Epithelial cell of proximal tubule (primary cell): ENCODE measurements around the gene IPO11. TPM values are rescaled to one million over a fixed set of nuclear protein-coding genes. Genes with fewer than 3 reads are reported as not detected.

ENCODE experiments used
- DNase-seq: peaks from one replicate; pipeline ENCODE4 v3.0.0-alpha.2; 2011; ENCODE audit warnings: low read depth
- H3K4me3 ChIP-seq: 2 replicates; pipeline ENCODE4 v1.5.1; 2011; ENCODE audit warnings: low read depth, mild to moderate bottlenecking, low read length
- total RNA-seq: library from RNA; depleted of rRNA; stranded (reverse); fragments of >200 nt; gene quantifications from 2 replicates; pipeline ENCODE4 v1.2.3, GENCODE V29; 2015
- TF ChIP-seq, protein P1 (sequence below): conservative IDR thresholded peaks from 2 replicates; pipeline ENCODE4 v1.5.1; 2012; ENCODE audit warnings: low read depth, mild to moderate bottlenecking, low read length

Gene IPO11
- total RNA-seq, 1 donor from 2014 or later: 6.6 TPM

- H3K4me3 ChIP-seq: no peak overlapping the region
- DNase-seq: no peak
- TF ChIP-seq, protein P1, sequence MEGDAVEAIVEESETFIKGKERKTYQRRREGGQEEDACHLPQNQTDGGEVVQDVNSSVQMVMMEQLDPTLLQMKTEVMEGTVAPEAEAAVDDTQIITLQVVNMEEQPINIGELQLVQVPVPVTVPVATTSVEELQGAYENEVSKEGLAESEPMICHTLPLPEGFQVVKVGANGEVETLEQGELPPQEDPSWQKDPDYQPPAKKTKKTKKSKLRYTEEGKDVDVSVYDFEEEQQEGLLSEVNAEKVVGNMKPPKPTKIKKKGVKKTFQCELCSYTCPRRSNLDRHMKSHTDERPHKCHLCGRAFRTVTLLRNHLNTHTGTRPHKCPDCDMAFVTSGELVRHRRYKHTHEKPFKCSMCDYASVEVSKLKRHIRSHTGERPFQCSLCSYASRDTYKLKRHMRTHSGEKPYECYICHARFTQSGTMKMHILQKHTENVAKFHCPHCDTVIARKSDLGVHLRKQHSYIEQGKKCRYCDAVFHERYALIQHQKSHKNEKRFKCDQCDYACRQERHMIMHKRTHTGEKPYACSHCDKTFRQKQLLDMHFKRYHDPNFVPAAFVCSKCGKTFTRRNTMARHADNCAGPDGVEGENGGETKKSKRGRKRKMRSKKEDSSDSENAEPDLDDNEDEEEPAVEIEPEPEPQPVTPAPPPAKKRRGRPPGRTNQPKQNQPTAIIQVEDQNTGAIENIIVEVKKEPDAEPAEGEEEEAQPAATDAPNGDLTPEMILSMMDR: no peak
These were observed 164.1 kb downstream of the IPO11 start for GRCh38 chr5:62576570-62577170.

- DNase-seq: no peak
- H3K4me3 ChIP-seq: no peak overlapping the region
- TF ChIP-seq, protein P1: no peak
These were observed 164.9 kb downstream of the IPO11 start for GRCh38 chr5:62577488-62577887.

GRCh38 chr5:62578540-62578939 is 166.0 kb downstream of the IPO11 start, which contains the start of gene LRRC70:
TSS of gene LRRC70 (plus strand) at chr5:62578819. CDS start at chr5:62579439, 620 bp downstream.
- no peak within 1 kb of the TSS for H3K4me3 ChIP-seq
- no peak for DNase-seq
- TF ChIP-seq, protein P1: no peak

GRCh38 chr5:62579761-62580160 is 167.2 kb downstream of the IPO11 start:
- DNase-seq: no peak
- no peak overlapping the region for H3K4me3 ChIP-seq
- TF ChIP-seq, protein P1: no peak

DNA sequence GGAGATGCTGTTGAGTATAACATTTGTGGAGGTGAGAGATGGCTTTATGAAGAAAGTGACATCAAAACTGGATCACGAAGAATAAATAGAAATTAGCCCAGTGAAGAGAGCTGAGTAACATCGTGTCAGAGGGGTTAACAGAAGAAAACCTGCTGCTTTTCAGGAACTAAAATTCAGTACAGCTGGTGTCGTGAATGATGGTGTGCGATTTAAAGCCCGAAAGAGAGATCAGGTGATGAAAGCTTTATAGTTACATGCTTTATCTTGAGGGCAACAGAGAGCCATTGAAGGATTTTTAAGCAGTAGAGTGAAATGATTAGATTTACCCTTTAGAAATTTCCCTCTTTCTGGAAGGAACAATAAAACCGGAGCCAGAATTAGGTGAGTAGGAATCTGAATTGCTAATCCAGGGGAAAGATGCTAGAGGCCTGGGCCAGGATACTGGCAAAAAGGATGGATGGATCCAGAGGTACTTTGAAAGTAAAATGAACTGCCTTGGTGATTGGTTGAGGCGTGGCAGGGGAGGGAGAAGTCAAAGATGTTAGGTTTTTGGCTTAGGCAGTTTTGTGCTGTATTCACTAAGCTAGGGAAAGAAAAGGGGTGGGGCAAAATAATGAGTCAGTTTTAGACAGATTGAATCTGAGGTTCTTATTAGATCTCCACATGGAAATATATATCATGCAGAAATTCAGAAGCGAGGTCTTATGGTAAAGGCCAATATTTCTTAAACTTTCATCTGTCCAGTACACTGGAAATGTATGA is 169.5 kb downstream of the IPO11 start:
- no peak for DNase-seq
- TF ChIP-seq, protein P1: no peak
- no peak overlapping the region for H3K4me3 ChIP-seq

DNA sequence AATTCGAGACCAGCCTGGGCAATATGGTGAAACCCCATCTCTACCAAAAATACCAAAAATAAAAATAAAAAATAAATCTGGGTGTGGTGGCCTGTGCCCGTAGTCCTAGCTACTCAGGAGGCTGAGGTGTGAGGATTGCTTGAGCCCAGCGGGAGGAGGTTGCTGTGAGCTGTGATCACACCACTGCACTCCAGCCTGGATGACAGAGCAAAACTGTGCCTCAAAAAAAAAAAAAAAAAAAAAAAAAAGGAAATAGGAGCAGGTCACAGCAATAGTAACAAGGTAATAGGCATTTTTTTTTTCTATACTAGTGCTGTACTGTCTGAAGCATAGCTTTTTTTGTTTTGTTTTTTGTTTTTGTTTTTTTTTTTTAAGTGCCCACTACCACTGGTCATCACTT is 171.8 kb downstream of the IPO11 start:
- no peak for DNase-seq

More for the DNA sequence above, 171.8 kb downstream of the IPO11 start:
- TF ChIP-seq, protein P1: no peak
- H3K4me3 ChIP-seq: no peak overlapping the region
